Adipocyte (in vitro differentiated cells): Measurements from ENCODE around the gene PTDSS2.

Experiments used
- DNase-seq: peaks from one replicate; pipeline ENCODE4 v3.0.0-alpha.2; 2015; ENCODE audit warnings: low read depth
- H3K27me3 ChIP-seq: replicated peaks from 2 replicates; pipeline ENCODE4 v1.7.0; 2013; ENCODE audit warnings: mild to moderate bottlenecking, low read length, moderate library complexity; ENCODE audit not compliant: control insufficient read depth, insufficient read depth
- H3K36me3 ChIP-seq: 2 replicates; pipeline ENCODE4 v1.7.0; 2013; ENCODE audit warnings: low read length, mild to moderate bottlenecking, moderate library complexity; ENCODE audit not compliant: control insufficient read depth, insufficient read depth, severe bottlenecking
- H3K4me1 ChIP-seq: 2 replicates; pipeline ENCODE4 v1.7.0; 2013; ENCODE audit warnings: mild to moderate bottlenecking, low read length, moderate library complexity; ENCODE audit not compliant: control insufficient read depth, insufficient read depth
- H3K4me3 ChIP-seq: 2 replicates; pipeline ENCODE4 v1.7.0; 2013; ENCODE audit warnings: mild to moderate bottlenecking, low read length, moderate library complexity
- H3K9ac ChIP-seq: 2 replicates; pipeline ENCODE4 v1.7.0; 2013; ENCODE audit warnings: mild to moderate bottlenecking, low read length, moderate library complexity
- H3K9me3 ChIP-seq: 2 replicates; pipeline ENCODE4 v1.7.0; 2013; ENCODE audit warnings: mild to moderate bottlenecking, low read length, moderate library complexity; ENCODE audit not compliant: control insufficient read depth

PTDSS2 gene

DNA sequence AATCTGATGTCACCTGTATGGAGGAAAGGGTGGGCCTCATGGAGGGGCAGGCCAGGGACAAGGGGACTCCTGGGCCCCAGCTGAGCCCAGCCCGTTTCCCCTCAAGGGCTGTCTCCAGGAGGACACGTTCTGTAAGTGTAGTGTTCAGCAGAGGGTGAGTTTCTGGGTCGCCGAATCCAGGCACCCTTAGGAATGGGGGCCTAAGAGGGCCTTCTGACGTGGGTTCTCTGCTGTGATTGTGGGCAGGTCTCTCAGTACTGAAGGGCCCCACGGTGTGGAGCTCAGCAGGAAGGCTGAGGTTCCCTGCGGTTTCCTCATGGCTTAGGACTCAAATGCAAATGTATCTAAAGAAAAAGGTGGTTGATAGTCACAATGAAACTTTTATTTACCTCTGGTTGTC, 6.5 kb downstream of the PTDSS2 start:
- Histone ChIP-seq H3K36me3 (peaks cover 21% of the 10 kb centered on the region), H3K4me1 (peaks cover 3% of the 10 kb centered on the region), H3K4me3 (no peak overlapping the region), H3K9me3 (no peaks in the 10 kb centered on the region), H3K9ac (no peak overlapping the region), H3K27me3 (no peaks in the 10 kb centered on the region)
- no peak for DNase-seq

DNA sequence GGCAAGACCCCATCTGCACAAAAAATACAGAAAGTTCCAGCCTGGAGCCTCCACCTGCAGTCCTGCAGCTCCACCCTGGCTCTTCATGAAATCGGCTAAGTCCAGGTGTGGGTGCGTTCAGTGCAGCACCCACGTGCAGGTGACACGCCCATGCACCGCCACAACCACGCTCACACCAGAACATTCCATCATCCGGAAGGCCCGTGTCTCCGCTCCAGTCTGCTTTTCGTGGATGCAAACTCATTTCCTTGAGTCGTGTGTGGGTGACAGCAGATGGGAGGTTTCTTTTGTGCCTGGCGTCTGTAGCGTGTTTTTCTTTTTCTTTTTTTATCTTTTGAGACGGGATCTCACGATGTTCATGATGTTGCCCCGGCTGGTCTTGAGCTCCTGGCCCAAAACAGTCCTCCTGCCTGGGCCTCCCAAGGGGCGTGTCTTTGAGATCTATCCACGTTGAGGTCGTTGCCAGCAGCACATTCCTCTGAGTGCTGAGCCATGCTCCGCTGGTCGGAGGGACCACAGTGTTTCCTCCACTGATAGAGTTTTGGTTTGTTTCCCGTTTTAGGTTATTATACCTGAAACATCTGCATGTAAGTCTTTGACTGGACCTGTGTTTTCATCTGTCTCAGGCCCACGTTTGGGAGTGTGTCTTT, 7.2 kb downstream of the PTDSS2 start:
- H3K9me3 ChIP-seq: no peaks in the 10 kb centered on the region

DNA sequence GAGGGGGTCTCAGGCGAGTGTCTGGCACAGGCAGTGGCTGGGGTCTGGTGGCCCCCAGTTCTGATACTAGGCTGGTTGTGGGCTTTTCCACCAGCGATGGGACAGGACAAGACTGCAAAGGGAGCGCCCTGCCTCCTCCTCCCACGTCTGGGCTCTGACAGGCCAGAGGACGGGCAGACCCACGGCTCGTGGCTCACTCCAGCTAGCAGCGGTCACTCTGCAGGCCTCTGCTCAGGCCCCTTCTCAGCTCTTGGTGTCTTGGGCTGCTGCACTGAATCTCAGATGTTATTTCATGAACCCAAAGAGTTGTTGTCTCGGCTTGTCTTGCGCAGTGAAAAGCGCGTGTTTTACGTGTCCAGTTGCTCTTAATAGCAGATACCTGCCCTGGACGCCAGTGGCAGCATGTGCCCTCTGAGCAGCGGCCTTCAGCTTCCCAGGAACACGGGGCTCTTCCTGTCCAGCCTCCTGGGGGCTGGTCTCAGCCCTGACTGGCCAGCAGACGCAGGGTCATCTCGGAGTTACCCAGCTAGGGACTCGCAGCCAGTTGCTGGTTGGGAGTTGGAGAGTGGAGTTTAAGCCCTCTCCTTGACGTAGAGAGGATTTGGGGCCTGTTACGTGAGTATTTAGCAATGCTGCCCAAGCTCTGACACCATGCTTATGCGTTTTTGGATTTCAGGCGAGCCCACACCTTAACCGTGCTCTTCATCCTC, 9.6 kb downstream of the PTDSS2 start:
- H3K9ac ChIP-seq: no peak overlapping the region
- H3K4me3 ChIP-seq: no peak overlapping the region
- no peaks in the 10 kb centered on the region for H3K9me3 ChIP-seq
- H3K4me1 ChIP-seq: no peaks in the 10 kb centered on the region
- H3K36me3 ChIP-seq: peaks cover 11% of the 10 kb centered on the region
- no peak for DNase-seq
- no peaks in the 10 kb centered on the region for H3K27me3 ChIP-seq

More for the DNA sequence above, 7.2 kb downstream of the PTDSS2 start:
- H3K4me1 ChIP-seq: no peaks in the 10 kb centered on the region
- H3K9ac ChIP-seq: no peak overlapping the region
- no peak for DNase-seq
- peaks cover 21% of the 10 kb centered on the region for H3K36me3 ChIP-seq
- H3K4me3 ChIP-seq: no peak overlapping the region
- H3K27me3 ChIP-seq: no peaks in the 10 kb centered on the region

GRCh38 chr11:460331-461199, 10.5 kb downstream of the PTDSS2 start:
- Histone ChIP-seq H3K27me3 (no peaks in the 10 kb centered on the region), H3K4me1 (no peaks in the 10 kb centered on the region), H3K36me3 (peaks cover 17% of the 10 kb centered on the region), H3K9me3 (no peaks in the 10 kb centered on the region), H3K4me3 (no peak overlapping the region), H3K9ac (no peak overlapping the region)
- DNase-seq: no peak

DNA sequence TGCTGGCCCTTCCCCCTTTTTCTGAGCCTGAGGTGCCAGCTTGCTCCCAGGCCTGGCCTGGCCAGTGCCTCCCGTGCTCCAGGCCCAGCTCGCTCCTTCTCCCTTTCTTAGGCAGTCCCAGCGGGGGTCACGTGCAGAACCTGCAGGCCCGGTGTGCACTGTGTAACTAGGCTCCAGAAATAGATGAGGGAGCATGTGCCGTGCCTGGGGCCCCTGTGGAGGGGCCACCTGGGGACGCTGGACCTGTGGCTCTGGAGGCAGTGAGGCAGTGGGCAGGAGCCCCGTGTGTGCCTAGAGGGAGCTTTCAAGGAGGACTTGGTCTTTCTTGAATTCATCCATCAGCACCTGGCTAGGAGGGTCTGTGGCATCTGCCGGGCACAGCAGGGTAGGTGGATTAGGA, 11.5 kb downstream of the PTDSS2 start:
- H3K36me3 ChIP-seq: peaks cover 17% of the 10 kb centered on the region

DNA sequence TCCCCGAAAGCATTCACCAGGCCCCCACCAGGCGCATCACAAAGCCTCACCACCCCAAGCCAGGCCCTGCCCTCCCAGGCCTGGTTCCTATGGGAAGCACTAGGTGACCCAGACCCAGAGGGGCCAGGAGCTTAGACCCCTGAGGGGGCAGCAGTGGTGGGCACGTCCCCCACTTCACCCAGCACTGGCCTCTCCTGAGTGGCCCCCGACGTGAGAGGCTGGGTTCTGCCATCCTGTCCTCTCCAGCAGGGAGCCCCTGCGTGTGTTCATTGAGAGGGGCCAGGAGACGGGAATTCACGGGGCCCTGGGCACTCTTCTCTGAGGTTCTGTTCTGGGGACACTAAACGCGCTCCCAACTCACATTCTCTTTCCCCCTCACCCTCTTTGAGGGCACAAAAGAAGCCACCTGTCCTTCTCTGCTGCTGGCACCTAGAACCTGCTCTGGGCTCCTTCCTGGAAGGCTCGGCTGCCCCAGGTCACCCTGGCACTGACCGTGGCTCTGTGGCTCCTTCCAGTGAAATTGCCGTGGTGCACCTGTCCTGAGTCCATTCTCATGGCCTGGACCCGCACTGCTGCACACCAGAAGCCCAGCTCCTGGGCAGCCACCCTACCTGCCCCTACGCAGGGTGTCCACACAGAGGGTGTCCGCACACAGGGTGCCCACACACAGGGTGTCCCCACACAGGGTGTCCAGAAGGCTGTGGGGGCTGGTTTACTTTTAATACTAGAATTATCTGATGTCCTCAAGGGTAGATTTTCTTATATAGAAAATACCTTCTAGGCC, 12.2 kb downstream of the PTDSS2 start:
- H3K4me3 ChIP-seq: no peak overlapping the region
- H3K9me3 ChIP-seq: no peaks in the 10 kb centered on the region
- DNase-seq: no peak
- H3K4me1 ChIP-seq: no peaks in the 10 kb centered on the region
- no peak overlapping the region for H3K9ac ChIP-seq
- peaks cover 17% of the 10 kb centered on the region for H3K36me3 ChIP-seq
- no peaks in the 10 kb centered on the region for H3K27me3 ChIP-seq

More for the DNA sequence above, 11.5 kb downstream of the PTDSS2 start:
- Histone ChIP-seq H3K9ac (no peak overlapping the region), H3K9me3 (no peaks in the 10 kb centered on the region), H3K27me3 (no peaks in the 10 kb centered on the region), H3K4me1 (no peaks in the 10 kb centered on the region), H3K4me3 (no peak overlapping the region)
- DNase-seq: no peak

DNA sequence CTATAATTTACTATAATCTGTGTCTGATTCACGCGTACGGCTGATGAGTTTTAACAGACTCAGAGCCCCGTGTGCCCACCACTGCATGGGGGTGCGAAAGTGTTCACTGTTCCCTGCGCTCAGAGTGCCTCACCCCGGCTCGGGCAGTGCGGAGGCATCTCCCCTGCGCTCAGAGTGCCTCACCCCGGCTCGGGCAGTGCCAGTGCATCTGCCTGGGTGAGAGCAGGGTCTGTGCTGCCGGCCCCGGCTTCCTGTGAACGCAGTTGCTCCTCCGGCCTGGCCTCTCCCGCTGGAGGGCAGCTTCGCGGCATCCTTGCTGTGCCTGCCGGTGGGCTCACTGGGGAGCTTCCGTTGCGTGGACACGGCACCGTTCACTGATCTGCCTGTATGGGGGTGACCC, 14.2 kb downstream of the PTDSS2 start:
- H3K9me3 ChIP-seq: no peaks in the 10 kb centered on the region
- no peak overlapping the region for H3K9ac ChIP-seq
- no peak overlapping the region for H3K4me3 ChIP-seq
- no peak for DNase-seq
- peaks cover 1% of the 10 kb centered on the region for H3K4me1 ChIP-seq
- no peaks in the 10 kb centered on the region for H3K27me3 ChIP-seq
- H3K36me3 ChIP-seq: peaks cover 17% of the 10 kb centered on the region

GRCh38 chr11:465896-466530, 15.9 kb downstream of the PTDSS2 start:
- Histone ChIP-seq H3K9me3 (no peaks in the 10 kb centered on the region), H3K4me3 (no peak overlapping the region), H3K27me3 (no peaks in the 10 kb centered on the region), H3K36me3 (peaks cover 6% of the 10 kb centered on the region), H3K4me1 (peaks cover 11% of the 10 kb centered on the region), H3K9ac (no peak overlapping the region)
- DNase-seq: no peak

DNA sequence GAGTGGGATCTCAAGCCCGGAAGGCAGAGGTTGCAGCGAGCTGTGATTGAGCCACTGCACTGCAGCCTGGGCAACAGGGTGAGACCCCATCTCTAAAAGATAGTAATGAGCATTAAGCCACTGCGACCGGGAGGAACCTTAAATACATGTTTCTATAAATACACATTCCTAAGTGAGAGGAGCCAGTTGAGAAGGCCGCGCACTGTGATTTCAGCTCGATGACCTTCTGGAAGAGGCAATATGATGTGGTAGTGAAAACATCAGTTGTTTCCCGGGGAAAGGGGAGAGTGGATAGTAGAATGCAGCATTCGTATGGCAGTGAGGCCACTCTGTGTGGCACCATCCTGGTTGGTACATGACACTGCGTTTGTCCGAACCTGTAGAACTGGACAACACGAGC, 18.0 kb downstream of the PTDSS2 start:
- Histone ChIP-seq H3K36me3 (peaks cover 6% of the 10 kb centered on the region), H3K9ac (no peak overlapping the region), H3K4me1 (peaks cover 11% of the 10 kb centered on the region), H3K27me3 (no peaks in the 10 kb centered on the region), H3K9me3 (no peaks in the 10 kb centered on the region), H3K4me3 (no peak overlapping the region)
- no peak for DNase-seq

- Histone ChIP-seq H3K4me1 (peaks cover 11% of the 10 kb centered on the region), H3K9ac (no peak overlapping the region), H3K4me3 (no peak overlapping the region), H3K27me3 (no peaks in the 10 kb centered on the region), H3K9me3 (no peaks in the 10 kb centered on the region), H3K36me3 (peaks cover 6% of the 10 kb centered on the region)
- no peak for DNase-seq
Measured at GRCh38 chr11:468493-468892, 18.4 kb downstream of the PTDSS2 start.
